HEK293 (cell line): Measurements from ENCODE around the gene RABEP2.
A peak's percentile ranks its signal among the peaks of the same experiment; 100 is the strongest.

ENCODE experiments used
- CTCF ChIA-PET: fragments of 350-600 bp; formaldehyde crosslinking; extraction: SDS; loops from one replicate; lab custom pipeline; 2021; ENCODE audit warnings: antibody characterized with exemption; lab: Yijun Ruan, JAX
- POLR2A ChIA-PET: fragments of 300-600 bp; formaldehyde crosslinking; extraction: SDS; loops from one replicate; lab custom pipeline; 2020; ENCODE audit warnings: antibody characterized with exemption, inconsistent platforms; lab: Yijun Ruan, JAX
- H3K27ac ChIP-seq: fragments of 200-500 bp; sonication (Bioruptor generic); 2 replicates; pipeline ENCODE4 v1.5.1; 2014; ENCODE audit warnings: low read depth, low read length, control low read depth, inconsistent platforms; ENCODE audit errors: extremely low read depth
- H3K36me3 ChIP-seq, 2 experiments: fragments of 200-500 bp in 1 of 2; sonication (Bioruptor generic) in 1 of 2; 1 replicate in 1 of 2; 2 replicates in 1 of 2; pipeline ENCODE4 v1.5.1; 2014 to 2017; ENCODE audit warnings: inconsistent platforms in 2 of 2, low read length in 2 of 2; ENCODE audit not compliant: control insufficient read depth in 2 of 2, insufficient read depth in 1 of 2
- H3K4me1 ChIP-seq: fragments of 200-500 bp; sonication (Bioruptor generic); 2 replicates; pipeline ENCODE4 v1.5.1; 2014; ENCODE audit warnings: mild to moderate bottlenecking, low read length, inconsistent platforms; ENCODE audit not compliant: control insufficient read depth, insufficient read depth
- H3K4me3 ChIP-seq: 2 replicates; pipeline ENCODE4 v1.5.1; 2011; ENCODE audit warnings: low read depth, mild to moderate bottlenecking, control low read depth, low read length, moderate library complexity
- H3K9me3 ChIP-seq: fragments of 200-500 bp; sonication (Bioruptor generic); 2 replicates; pipeline ENCODE4 v1.5.1; 2014; ENCODE audit warnings: low read depth, low read length, inconsistent platforms; ENCODE audit not compliant: control insufficient read depth, insufficient read depth
- EGR2 ChIP-seq: fragments of 450-650 bp; formaldehyde crosslinking; IDR thresholded peaks from 2 replicates; pipeline ENCODE4 v1.5.1; 2016; ENCODE audit warnings: low read depth, missing biosample characterization, missing genetic modification characterization
- GLIS1 ChIP-seq: fragments of 450-650 bp; formaldehyde crosslinking; IDR thresholded peaks from 2 replicates; pipeline ENCODE4 v1.5.1; 2016; ENCODE audit warnings: missing biosample characterization, missing genetic modification characterization
- GLIS2 ChIP-seq: fragments of 450-650 bp; formaldehyde crosslinking; IDR thresholded peaks from 2 replicates; pipeline ENCODE4 v1.5.1; 2016; ENCODE audit warnings: missing biosample characterization, missing genetic modification characterization
- KLF7 ChIP-seq: fragments of 450-650 bp; formaldehyde crosslinking; IDR thresholded peaks from 2 replicates; pipeline ENCODE4 v1.5.1; 2016; ENCODE audit warnings: missing biosample characterization, missing genetic modification characterization, borderline replicate concordance
- PRDM1 ChIP-seq: fragments of 450-650 bp; formaldehyde crosslinking; IDR thresholded peaks from 2 replicates; pipeline ENCODE4; 2016; ENCODE audit warnings: missing biosample characterization, missing genetic modification characterization
- SP2 ChIP-seq: fragments of 450-650 bp; formaldehyde crosslinking; IDR thresholded peaks from 2 replicates; pipeline ENCODE4 v1.5.1; 2016; ENCODE audit warnings: missing biosample characterization, missing genetic modification characterization
- ZBTB20 ChIP-seq: fragments of 450-650 bp; formaldehyde crosslinking; IDR thresholded peaks from 2 replicates; pipeline ENCODE4 v1.5.1; 2016; ENCODE audit warnings: missing biosample characterization, missing genetic modification characterization
- ZBTB8A ChIP-seq: fragments of 450-650 bp; formaldehyde crosslinking; IDR thresholded peaks from 2 replicates; pipeline ENCODE4 v1.5.1; 2016; ENCODE audit warnings: missing biosample characterization, missing genetic modification characterization
- ZFHX2 ChIP-seq: fragments of 450-650 bp; formaldehyde crosslinking; conservative IDR thresholded peaks from 2 replicates; pipeline ENCODE4 v1.5.1; 2016; ENCODE audit warnings: missing biosample characterization, missing genetic modification characterization
- ZFP69B ChIP-seq: fragments of 450-650 bp; formaldehyde crosslinking; IDR thresholded peaks from 2 replicates; pipeline ENCODE4 v1.5.1; 2016; ENCODE audit warnings: missing biosample characterization, missing genetic modification characterization
- ZNF341 ChIP-seq: fragments of 450-650 bp; formaldehyde crosslinking; IDR thresholded peaks from 2 replicates; pipeline ENCODE4; 2016; ENCODE audit warnings: low read depth, missing biosample characterization, missing genetic modification characterization
- ZNF600 ChIP-seq: fragments of 450-650 bp; formaldehyde crosslinking; IDR thresholded peaks from 2 replicates; pipeline ENCODE4 v1.5.1; 2016; ENCODE audit warnings: missing biosample characterization, missing genetic modification characterization
- ZNF777 ChIP-seq: fragments of 450-650 bp; formaldehyde crosslinking; IDR thresholded peaks from 2 replicates; pipeline ENCODE4 v1.5.1; 2017; ENCODE audit warnings: missing biosample characterization, missing genetic modification characterization, borderline replicate concordance
- ZSCAN30 ChIP-seq: fragments of 450-650 bp; IDR thresholded peaks from 2 replicates; pipeline ENCODE4 v1.5.1; 2018; ENCODE audit warnings: missing biosample characterization, mild to moderate bottlenecking, missing genetic modification characterization, moderate library complexity
- TF ChIP-seq, protein P1 (sequence below): fragments of 450-650 bp; formaldehyde crosslinking; IDR thresholded peaks from 2 replicates; pipeline ENCODE4 v1.5.1; 2016; ENCODE audit warnings: missing biosample characterization, missing genetic modification characterization
- TF ChIP-seq, protein P2 (sequence below): fragments of 450-650 bp; formaldehyde crosslinking; IDR thresholded peaks from 2 replicates; pipeline ENCODE4 v1.5.1; 2017; ENCODE audit warnings: missing biosample characterization, mild to moderate bottlenecking, missing genetic modification characterization, moderate library complexity
- TF ChIP-seq, protein P3 (sequence below): fragments of 450-650 bp; formaldehyde crosslinking; IDR thresholded peaks from 2 replicates; pipeline ENCODE4 v1.5.1; 2016; ENCODE audit warnings: missing biosample characterization, missing genetic modification characterization
- TF ChIP-seq, protein P4 (sequence below): fragments of 450-650 bp; formaldehyde crosslinking; IDR thresholded peaks from 2 replicates; pipeline ENCODE4 v1.5.1; 2016; ENCODE audit warnings: missing biosample characterization, missing genetic modification characterization

The RABEP2 gene

DNA sequence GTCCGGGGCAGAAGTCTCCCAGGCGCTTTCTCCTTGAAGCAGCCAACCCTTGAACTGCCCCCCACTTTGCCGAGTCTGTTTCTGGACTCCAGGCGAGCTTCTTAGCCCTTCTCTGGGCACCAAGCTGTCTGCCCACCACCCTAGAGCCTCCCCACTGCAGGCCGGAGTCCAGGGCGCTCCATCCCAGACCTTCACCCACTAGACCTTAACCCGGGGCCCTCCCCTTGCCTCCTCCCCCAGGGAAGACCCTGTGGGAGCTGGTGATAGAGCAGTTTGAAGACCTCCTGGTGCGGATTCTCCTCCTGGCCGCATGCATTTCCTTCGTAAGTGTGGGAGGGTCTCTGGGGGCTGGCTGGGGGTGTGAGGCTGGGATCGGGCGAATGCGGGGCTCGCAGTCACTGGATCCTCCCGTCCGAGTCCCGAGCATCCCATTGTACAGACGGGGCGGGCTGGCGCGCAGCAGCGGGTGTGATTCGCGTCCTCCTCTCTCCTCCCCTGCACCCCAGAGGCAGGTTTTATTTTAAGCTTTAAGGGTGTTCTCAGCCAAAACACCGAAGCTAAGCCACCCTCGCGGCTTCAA is 45.7 kb downstream of the RABEP2 start:
- ChIA-PET CTCF (interaction anchor here (0.9 to 2.1 kb wide), 2 partner anchors 33 to 66 kb away, joined by 3 to 10 read pairs; no protein-coding TSS in a partner anchor), POLR2A (interaction anchor here (0.5 to 2.5 kb wide), 10 partner anchors 12 to 72 kb away, joined by 3 to 13 read pairs (median 8); partner anchors contain the start of genes ATXN2L, NFATC2IP, SH2B1 and TUFM)
- Histone ChIP-seq H3K9me3 (no peaks in the 10 kb centered on the region), H3K4me1 (peaks cover 11% of the 10 kb centered on the region), H3K36me3 (peaks cover 4 to 9% of the 10 kb centered on the region in 2 experiments; a peak in 2 of 3 replicates), H3K27ac (peak overlapping the region; percentile 67; the same call in 1 of the 2 replicates), H3K4me3 (peak overlapping the region; percentile 62)
- TF ChIP-seq ZFHX2 (tag by site-specific recombination) = peak; percentile 40
- peak; percentile 69; the same call in 1 of the 2 replicates for TF ChIP-seq ZNF777 (tag by site-specific recombination)
- TF ChIP-seq, protein P1, sequence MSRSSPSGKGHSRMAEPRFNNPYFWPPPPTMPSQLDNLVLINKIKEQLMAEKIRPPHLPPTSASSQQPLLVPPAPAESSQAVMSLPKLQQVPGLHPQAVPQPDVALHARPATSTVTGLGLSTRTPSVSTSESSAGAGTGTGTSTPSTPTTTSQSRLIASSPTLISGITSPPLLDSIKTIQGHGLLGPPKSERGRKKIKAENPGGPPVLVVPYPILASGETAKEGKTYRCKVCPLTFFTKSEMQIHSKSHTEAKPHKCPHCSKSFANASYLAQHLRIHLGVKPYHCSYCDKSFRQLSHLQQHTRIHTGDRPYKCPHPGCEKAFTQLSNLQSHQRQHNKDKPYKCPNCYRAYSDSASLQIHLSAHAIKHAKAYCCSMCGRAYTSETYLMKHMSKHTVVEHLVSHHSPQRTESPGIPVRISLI (tag by site-specific recombination) = no peak
- peak; percentile 17; the same call in 1 of the 2 replicates for TF ChIP-seq ZNF341 (tag by site-specific recombination)
- TF ChIP-seq EGR2 = peak; percentile 61
- peak; percentile 76 for TF ChIP-seq GLIS1 (tag by site-specific recombination)
- peak; percentile 67 for TF ChIP-seq GLIS2 (tag by site-specific recombination)
- TF ChIP-seq ZFP69B (tag by site-specific recombination) = 0 out of 2 replicates have a peak, but pooled peaks have one; percentile 3
- TF ChIP-seq, protein P2, sequence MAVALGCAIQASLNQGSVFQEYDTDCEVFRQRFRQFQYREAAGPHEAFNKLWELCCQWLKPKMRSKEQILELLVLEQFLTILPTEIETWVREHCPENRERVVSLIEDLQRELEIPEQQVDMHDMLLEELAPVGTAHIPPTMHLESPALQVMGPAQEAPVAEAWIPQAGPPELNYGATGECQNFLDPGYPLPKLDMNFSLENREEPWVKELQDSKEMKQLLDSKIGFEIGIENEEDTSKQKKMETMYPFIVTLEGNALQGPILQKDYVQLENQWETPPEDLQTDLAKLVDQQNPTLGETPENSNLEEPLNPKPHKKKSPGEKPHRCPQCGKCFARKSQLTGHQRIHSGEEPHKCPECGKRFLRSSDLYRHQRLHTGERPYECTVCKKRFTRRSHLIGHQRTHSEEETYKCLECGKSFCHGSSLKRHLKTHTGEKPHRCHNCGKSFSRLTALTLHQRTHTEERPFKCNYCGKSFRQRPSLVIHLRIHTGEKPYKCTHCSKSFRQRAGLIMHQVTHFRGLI = no peak
- TF ChIP-seq ZBTB20 (tag by site-specific recombination) = 0 out of 2 replicates have a peak, but pooled peaks have one; percentile 15
- TF ChIP-seq, protein P3, sequence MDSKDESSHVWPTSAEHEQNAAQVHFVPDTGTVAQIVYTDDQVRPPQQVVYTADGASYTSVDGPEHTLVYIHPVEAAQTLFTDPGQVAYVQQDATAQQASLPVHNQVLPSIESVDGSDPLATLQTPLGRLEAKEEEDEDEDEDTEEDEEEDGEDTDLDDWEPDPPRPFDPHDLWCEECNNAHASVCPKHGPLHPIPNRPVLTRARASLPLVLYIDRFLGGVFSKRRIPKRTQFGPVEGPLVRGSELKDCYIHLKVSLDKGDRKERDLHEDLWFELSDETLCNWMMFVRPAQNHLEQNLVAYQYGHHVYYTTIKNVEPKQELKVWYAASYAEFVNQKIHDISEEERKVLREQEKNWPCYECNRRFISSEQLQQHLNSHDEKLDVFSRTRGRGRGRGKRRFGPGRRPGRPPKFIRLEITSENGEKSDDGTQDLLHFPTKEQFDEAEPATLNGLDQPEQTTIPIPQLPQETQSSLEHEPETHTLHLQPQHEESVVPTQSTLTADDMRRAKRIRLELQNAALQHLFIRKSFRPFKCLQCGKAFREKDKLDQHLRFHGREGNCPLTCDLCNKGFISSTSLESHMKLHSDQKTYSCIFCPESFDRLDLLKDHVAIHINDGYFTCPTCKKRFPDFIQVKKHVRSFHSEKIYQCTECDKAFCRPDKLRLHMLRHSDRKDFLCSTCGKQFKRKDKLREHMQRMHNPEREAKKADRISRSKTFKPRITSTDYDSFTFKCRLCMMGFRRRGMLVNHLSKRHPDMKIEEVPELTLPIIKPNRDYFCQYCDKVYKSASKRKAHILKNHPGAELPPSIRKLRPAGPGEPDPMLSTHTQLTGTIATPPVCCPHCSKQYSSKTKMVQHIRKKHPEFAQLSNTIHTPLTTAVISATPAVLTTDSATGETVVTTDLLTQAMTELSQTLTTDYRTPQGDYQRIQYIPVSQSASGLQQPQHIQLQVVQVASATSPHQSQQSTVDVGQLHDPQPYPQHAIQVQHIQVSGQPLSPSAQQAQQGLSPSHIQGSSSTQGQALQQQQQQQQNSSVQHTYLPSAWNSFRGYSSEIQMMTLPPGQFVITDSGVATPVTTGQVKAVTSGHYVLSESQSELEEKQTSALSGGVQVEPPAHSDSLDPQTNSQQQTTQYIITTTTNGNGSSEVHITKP (tag by site-specific recombination) = peak; percentile 61
- no peak for TF ChIP-seq PRDM1 (tag by site-specific recombination)
- no peak for TF ChIP-seq KLF7 (tag by site-specific recombination)
- peak; percentile 9; the same call in 1 of the 2 replicates for TF ChIP-seq SP2 (tag by site-specific recombination)
- TF ChIP-seq ZBTB8A (tag by site-specific recombination) = peak; percentile 68
- TF ChIP-seq ZSCAN30 (tag by site-specific recombination) = peak; percentile 47; the same call in 1 of the 2 replicates
- 0 out of 2 replicates have a peak, but pooled peaks have one; percentile 29 for TF ChIP-seq ZNF600 (tag by site-specific recombination)
- TF ChIP-seq, protein P4, sequence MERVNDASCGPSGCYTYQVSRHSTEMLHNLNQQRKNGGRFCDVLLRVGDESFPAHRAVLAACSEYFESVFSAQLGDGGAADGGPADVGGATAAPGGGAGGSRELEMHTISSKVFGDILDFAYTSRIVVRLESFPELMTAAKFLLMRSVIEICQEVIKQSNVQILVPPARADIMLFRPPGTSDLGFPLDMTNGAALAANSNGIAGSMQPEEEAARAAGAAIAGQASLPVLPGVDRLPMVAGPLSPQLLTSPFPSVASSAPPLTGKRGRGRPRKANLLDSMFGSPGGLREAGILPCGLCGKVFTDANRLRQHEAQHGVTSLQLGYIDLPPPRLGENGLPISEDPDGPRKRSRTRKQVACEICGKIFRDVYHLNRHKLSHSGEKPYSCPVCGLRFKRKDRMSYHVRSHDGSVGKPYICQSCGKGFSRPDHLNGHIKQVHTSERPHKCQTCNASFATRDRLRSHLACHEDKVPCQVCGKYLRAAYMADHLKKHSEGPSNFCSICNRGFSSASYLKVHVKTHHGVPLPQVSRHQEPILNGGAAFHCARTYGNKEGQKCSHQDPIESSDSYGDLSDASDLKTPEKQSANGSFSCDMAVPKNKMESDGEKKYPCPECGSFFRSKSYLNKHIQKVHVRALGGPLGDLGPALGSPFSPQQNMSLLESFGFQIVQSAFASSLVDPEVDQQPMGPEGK (tag by site-specific recombination) = peak; percentile 72
